A172 (cell line): ENCODE measurements around the gene SLC39A13. TPM values are rescaled to one million over a fixed set of nuclear protein-coding genes. Genes with fewer than 3 reads are reported as not detected.

Source experiments
- DNase-seq: peaks from one replicate; pipeline ENCODE4 v3.0.0-alpha.2; 2015; ENCODE audit warnings: low spot score
- total RNA-seq: library from RNA; depleted of rRNA; stranded (reverse); fragments of >200 nt; shearing (Covaris generic); gene quantifications from 2 replicates; pipeline ENCODE4 v1.2.3, GENCODE V29; 2014

The SLC39A13 gene
- total RNA-seq, 1 experiment from 2014 or later: 108 TPM

DNA sequence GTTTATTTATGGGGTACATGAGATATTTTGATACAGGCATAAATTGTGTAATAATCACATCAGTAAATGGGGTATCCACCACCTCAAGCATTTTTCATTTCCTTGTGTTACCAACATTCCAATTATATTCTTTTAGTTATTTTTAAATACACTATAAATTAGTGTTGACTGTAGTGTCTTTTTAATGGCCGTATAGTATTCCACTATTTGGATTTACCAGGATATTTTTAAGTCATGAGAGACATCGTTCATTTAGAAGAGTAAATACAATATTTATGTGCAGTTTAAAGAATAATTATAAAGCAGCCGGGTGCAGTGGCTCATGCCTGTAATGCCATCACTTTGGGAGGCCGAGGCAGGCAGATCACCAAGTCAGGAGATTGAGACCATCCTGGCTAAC lies 23.9 kb upstream of the SLC39A13 start:
- DNase-seq: no peak

DNA sequence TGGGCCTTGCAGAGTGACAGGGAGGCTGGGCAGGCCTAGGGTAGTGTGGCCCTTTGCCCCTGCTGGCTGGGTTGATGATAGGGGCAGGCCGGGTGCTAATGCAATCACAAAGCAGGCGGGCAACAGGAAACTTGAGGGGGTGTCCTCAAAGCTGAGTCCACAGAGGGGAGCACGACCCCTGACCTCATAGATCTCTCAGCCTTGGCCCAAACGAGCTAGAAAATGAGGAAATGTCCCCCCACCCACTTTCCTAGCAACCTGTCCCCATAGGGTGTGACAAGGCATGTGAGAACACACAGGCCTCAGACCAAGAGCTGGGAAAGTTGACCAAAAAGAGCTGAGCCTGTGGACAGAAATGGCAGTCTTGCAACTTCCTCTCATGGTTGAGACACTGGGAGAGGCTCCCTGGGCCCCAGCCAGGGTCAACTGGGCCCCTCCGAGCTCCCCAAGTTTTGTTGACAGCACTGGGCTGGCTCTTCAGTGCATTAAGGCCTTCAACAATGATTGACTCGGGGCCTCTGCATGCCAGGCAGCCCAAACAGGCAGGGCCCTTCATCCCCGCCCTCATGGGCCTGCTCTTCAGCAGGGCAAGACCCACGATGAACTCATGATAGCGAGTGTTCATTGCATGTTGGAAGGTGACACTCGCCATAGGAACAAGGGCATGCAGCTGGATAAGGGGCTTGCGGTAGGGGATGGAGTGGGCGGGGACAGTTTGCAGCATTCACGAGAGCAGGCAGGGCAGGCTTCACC lies 20.3 kb upstream of the SLC39A13 start:
- no peak for DNase-seq

DNA sequence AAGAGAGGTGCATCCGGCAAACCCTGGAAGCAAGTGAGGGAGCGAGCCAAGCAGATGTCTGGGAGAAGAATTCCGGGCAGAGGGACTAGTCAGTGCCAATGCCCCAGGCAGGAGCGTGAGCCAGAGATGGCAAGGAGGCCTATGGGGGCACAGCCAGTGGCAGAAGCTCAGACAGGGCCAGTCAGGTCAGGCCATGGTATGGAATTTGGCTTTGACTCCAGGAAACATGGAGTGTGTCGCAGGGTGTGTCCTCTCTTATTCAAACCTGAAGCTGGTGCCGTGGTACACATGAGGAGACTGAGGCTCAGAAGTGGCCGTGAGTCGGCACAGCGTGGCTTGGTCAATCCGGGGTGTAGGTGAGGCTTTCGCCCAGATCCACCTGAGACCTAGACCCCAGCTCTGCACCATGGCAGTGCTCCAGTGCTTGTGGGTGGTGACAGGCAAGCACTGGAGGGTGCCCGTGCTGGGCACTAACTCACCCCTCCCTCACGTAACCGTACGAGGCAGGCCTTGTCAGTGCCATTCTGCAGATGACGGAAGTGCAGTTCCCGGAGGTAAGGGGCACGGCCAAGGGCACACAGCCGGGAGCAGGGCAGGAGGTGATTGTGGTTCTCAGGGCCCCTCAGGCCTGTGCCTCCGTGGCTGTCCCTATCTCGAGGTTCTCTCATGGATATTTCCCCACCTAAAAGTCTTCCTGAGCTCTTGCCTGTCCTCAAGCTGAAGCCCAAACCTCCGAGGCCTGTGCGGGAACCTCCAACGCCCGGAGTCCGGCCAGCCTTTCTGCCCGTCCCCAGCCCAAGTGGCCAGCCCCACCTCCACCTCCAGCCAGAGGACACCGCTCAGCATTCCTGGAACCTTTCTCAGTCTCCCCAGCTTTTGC lies 19.5 kb upstream of the SLC39A13 start:
- no peak for DNase-seq

DNA sequence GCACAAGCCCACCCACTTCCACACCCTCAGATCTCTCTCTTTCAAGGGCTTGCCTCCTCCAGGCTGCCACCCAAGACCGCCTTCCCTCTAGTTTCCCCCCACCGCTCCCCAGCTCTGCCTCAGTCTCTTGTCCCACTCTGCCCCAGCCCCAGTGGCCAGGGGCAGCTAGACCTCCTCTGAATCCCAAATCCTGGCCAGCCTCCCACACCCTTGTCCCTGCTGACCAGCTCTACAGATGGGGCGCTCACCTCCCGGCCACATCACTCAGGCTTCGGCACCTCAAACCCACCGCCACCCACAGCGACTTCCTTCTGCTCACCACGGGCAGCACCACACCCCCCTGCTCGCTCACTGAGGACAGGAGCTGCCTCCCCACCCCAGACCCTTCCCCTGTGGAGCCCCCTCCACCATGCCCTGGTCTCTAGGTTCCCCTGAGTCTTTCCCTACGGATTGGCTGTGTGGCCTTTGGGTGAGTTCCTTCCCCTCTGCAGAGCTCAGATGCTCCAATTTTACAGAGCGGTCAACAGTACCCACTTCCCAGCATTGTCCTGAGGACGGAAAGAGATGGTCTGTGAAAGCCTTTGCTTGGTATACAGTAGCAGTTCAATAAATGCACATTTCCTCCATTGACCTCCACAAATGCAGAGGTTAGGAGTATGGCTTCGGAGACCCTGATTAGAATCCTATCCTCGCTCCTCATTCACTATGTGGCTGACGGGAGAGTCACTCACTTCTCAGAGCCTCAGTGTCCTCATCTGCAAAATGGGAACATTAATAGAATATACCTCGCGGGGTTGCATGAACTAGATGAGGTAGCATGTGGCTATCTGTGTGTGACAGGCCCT lies 18.6 kb upstream of the SLC39A13 start:
- no peak for DNase-seq

DNA sequence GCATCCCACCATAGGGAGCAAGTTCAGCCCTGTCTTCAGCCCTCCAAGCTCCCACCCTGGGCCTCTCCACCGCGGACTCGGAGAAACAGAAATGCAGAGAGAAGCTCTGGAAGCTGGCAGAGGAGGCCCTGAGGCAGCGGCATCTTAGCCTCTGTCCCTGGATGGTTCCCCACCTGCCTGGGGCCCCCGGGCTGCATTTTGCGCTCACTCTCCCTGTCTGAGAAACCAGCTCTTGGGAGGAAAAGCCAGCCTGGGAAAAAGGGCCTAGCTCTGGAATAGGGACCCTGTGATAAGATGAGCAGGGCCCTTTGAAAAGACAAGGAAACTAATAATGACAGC lies 18.0 kb upstream of the SLC39A13 start:
- no peak for DNase-seq

DNA sequence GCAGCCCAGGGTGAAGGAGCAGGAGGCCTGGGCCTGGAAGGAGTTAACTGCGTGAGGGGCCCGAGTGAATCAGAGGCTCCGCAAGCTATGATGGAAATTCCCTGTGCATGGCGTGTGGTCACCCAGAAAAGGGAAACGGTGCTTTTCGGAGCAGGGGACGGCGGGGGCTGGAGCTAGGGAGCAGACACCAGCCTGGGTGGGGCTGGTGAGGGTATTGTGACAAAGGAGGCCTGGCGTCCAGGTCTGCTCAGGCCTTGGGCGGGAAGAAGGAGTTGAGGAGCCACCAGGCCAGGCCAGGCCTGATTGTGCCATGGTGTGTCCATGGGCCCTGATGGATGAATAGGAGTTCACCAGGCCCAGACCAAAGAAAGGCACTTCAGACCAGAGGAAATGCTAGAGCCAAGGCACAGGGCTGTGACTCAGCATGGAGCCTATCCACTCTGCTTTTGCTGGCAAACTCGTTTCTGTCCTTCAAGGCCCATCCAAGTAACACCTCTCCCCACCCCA lies 17.3 kb upstream of the SLC39A13 start:
- no peak for DNase-seq

DNA sequence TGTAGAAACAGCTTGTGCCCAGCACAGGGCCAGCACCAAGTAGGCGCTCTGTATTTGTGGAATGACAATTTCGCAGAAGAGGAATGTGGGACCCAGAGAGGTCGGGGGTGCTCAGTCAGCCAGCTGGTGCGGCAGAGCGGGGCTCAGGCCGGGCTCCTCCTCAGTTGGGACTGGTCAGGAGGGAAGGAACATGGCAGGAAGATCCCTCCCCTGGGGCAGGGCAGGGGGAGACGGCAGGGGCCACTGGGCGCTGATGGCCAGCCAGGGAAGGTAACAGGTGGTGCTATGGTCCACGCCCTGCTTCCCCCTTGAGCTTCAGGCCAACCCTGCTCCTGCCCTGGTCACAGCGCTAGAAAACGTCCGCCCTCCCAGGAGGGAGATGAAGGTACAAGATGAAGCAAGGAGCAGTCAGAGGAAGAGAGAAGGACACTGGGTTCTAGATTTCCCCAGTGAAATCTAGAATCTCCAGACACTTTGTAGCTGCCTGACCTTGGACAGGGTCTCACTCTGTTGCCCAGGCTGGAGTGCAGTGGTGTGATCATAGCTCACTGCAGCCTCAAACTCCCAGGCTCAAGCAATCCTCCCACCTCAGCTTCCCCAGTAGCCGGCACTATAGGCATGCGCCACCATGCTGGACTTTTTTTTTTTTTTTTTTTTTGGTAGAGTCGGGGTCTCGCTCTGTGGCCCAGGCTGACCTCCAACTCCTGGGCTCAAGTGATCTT lies 16.5 kb upstream of the SLC39A13 start:
- DNase-seq: no peak

DNA sequence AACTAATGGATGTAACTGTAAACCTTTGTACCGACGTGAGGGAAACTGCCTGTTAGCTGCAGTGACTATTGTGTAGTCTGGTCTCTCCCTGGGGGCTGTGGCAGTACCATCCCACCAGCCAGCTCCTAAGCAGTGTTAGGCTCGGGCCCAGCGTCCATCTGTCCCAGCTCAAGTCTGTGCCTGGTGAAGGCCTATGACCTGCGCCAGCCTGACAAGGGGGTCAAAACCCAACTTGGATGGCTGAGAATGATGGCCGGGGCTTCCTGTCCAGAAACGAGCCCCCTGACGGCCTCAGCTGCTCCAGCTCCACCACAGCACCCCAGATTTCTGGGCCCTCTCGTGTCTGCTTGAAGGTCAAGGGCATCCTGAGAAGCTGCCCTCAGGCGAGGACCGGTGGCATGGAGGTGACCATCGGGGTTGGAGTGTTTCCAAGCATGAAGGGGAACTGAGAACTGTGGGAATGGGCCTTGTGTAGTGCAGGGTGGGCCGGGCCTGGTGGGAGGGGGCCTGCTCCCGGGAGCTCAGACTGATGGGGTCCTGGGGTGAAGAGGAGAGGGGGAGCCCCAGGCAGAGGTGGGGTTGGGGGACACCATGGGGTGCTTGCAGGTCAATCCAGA lies 15.7 kb upstream of the SLC39A13 start:
- DNase-seq: no peak

DNA sequence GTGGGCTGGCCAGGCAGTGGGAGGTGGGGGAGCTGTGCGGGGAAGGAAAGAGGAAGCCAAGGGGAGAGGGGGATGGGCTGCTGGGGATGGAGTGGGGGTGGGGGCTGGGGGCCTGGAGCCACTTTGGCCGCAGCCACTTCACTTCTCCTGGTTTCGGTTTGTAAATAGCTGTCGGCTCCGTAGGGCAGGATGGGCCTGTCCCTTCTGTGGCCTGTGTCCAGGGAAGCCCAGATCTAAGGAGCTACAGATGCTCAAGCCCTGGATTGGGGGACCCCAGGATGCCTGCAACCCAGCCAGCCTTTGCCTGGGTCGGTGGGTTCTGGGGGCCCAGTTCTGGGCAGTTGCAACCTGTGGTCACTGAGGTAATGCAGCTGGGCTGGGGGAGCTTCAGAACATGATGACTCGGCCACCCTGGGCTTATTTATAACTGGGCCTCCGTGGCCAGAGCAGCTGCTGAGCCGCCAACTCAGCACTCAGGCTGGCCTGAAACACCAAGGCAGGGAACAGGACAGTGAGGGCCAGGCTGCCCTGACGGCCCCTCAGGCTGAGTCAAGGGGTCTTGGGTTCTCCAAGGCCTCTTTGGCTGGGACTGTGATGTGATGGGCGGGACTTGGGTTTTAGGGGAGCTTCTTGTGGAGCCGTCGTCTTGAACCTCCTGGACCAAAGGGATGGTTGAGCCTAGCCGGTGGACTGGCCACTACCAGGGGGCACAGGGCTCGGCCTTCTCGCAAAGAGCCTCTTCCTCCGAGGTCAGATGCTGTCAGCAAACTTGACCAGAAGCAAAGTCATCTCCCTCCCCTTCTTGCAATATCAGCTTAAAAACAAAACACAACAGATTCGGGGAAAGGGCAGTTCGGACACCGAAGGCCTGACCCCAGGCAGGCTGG lies 15.0 kb upstream of the SLC39A13 start:
- DNase-seq: peak; percentile 43

DNA sequence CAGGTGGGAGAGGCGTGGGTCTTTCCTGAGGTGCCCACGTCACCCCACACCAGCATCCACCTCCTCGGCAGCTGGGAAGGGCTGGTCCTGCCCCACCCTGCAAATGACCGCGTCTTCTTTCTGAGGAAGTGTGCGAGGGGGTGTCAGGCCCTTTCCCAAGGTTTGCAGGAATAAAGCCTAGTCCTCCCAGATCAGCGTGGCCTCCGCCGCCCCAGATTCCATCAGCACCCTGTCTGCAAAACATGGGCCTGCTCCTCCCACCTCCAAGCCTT lies 14.4 kb upstream of the SLC39A13 start:
- DNase-seq: no peak

DNA sequence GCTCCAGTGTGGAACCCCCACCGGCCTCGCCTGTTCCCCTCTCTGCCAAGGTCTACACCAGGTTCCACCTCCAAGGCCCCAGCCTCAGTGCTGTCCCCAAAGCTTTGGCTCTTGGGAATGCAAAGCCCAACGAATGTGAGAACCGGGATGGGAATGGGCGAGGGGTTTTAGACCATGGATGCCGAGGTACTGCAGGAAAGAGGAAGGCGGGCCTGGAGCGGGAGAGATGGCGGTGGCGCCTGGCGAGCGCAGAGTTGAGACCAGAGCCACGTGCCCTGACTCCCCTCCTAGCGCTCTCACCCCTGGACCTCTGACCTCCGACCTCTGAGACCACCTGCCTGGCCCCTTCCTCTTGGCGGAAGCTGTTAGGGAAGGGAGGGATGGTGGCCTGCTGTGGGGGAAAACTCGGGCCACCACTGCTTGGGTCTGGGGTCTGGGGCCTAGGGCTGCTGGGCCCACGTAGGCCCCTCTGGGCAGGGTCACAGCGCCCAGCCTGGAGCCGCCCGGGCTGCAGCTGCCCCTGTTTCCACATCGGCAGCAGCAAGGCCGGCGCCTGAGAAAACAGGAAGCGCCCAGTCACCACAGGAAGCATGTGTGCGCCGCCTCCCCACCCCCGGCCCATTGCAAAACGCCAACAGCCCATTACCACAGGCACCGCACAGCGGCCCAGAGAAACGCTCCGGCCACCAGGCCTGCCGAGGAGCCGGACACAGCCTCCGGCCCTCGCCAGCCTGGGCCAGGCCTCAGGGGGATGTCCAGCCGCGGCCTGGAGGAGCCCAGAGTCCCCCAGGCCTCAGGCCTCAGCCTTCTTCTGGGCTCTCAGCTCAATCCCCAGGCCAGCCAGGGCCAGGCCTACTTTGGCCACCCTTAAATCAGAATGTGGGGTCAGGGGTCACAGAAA lies 13.8 kb upstream of the SLC39A13 start:
- DNase-seq: no peak

DNA sequence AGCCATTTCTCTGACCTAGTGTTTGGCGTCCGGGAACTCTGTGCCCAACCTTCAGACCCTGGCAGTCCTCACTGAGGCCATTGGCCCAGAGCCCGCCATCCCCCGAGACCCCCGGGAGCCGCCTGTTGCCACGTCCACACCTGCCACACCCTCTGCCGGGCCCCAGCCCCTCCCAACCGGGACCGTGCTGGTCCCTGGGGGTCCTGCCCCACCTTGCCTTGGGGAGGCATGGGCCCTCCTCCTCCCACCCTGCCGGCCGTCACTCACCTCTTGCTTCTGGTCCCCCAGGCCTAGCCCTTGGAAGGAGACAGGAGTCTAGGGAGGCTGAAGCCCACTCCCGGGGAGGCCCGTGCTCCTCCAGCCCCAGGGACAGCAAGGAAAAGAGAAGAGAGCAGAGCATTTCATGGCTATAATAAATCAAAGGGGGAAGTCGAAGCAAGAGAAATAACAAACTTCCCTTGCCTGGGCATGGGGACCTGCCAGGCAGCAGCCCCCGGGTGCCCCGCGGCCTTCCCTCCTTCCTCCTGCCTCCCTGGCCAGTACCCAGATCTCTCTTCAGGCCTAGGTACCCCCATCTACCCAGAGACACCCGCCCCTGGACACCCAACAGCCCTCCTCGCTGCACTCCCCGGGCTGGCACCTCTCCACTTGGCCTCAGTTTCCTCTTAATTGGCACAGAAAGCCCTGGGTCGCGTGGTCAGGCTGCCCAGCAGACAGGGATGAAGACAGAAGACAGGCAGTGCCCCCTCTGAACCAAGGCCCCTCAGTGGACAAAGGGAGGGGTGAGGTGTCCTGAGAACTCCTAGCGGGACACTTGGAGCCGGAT lies 13.0 kb upstream of the SLC39A13 start:
- no peak for DNase-seq

DNA sequence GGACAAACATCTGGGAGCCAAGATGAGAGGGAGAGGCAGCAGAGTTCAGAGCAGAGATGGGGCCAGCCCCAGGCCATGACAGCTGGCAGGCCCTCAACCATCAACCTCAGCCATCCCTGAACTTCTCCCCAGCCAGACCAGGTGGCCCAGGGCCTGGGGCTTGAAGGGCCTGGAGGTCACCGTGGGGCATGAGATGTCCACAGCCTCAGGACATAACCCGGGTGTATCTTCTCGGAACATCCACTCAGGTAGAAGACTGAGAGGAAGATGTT lies 12.4 kb upstream of the SLC39A13 start:
- DNase-seq: no peak

DNA sequence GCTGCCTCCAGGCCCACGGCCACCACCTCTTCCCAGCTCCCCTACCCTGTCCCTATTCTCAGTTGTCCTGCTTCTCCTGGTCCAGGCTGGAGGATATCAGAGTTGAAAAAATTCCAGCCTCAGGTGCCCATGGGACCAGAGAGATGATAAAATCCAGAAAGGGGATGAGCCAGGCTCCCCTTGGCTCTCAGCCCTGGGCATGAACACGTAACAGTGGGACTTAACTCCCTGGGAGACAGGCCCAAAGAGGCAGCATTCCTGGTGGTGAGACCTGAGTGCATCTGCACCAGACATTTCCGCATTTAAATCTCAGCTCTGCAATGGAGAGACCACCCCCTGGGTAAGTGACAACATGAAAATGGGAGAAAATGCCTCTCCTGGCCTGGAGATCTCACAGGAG lies 10.4 kb upstream of the SLC39A13 start:
- DNase-seq: no peak

DNA sequence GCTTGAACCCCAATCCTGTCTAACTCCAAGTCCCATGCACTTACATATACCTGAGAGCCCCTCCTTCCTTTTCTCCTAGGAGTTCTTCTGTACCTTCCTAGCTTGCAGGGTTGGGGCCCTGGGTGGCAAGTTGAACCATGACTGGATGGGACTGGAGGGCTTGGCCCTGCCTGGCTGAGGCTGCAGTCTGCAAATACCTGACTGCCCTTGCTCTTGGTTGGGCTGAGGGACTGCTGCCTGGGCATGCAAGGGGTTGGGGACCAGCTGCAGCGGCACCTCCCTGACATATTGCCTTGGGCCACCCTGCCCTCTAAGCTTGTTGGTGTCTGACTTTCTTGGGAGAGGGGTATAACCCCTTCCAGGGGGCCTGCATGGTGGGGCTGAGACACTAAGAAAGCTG lies 9.8 kb upstream of the SLC39A13 start:
- no peak for DNase-seq

DNA sequence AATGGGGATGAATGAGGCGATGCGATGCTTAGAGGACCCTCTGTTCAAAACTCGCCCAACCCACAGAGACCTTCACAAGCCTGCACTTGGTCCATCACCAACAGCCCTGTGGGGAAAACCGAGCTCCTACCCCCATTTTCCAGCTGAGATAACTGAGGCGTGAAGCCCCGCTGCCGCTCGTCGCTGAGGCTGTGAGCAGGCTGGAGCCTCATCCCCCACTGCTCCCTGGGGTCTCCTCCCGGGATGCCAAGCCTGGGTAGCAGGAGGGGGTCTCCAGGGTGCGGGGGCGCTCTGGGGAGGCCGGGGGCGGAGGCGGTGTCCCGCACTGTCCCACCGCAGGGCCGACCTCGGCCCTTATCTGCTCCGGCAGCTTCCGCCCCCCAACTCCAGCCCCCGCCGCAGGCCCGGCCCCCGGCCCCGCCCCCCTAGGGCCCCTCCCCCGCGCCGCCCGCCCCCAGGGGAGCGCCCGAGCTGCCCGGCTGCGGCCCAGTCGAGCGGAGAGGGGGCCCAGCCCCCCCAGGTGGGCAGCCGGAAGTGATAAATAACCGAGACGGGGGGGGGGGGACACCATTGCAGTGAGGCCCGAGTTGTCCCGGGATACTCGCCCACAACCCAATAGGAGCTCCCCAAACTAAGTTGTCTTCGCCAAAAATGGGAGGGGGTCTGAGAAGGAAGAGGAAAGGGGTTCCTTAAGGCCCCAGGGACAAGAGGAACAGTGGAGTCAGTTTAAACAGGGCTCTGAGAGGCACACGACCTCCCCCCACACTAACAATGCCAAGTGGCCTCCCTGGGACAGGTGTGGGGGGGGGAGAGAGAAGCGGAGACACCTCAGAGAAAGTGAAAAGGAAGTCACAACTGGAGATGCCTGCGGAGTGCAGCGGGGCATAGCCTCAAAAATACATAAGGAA lies 8.3 kb upstream of the SLC39A13 start:
- DNase-seq: no peak

DNA sequence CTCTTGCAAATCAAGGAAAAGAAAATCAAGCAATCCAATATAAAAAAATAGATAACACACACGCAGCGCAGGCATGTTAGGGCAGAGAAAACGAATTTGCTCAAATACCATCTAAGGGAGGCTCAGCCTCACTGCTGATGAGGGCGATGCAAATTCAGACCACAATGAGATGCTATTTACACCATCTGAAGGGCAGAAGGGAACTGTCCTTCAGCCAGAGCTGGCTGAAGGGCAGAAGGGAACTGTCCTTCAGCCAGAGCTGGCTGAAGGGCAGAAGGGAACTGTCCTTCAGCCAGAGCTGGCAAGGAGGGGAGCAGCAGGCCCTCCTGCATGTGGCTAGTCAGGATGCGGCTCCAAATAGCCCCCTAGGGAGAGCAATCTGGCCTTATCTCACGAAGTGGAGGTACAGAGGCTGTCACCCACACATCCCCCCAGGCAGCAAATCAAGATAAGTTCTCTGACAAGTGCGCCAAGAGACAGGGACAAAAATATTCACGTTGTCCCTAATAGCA lies 7.6 kb upstream of the SLC39A13 start:
- no peak for DNase-seq
